ENCODE measurements around the gene SEC14L3. TPM values are rescaled to one million over a fixed set of nuclear protein-coding genes. Genes with fewer than 3 reads are reported as not detected.

SEC14L3 gene
- not detected for total RNA-seq

DNA sequence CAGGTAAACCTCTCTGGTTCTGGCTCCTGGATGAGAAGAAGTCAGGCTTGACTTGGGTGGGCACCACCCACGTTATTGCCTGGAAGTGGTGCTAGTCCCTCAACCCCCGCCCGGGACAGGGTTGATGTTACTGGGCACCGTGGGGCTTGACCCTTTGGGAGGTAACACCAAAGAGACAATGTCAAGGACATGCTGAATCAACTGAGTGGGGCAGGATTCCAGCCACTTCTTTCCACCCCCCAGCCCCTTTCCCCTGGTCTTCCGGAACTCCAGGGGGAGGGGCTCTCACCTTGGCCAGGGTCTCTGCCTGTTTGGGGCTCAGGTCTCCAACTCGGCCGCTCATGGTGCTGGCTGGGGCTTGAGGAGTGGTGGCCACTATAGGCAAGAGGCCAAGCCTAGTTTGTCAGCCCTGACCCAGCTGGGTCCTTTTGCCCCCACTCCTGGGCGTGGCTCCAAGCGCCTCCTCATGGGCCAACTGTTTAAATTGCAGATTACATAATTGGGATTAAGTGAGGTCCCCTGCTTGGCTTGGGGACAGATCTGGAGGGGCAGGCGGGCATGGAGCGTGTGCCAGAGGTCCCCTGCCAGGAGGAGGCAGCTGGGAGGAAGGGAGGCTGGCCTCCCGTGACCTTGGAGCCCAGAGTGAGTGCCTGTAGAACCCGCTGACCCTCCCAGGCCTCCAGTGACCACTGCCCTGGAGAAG is at the start of gene SEC14L3:
Gene SEC14L3 (minus strand): TSS at position 402 of the 703 bp plus-strand sequence. CDS start 59 bp downstream, at position 343.
- POLR2A ChIA-PET = no interaction called here
- CTCF ChIA-PET = no interaction called here

DNA sequence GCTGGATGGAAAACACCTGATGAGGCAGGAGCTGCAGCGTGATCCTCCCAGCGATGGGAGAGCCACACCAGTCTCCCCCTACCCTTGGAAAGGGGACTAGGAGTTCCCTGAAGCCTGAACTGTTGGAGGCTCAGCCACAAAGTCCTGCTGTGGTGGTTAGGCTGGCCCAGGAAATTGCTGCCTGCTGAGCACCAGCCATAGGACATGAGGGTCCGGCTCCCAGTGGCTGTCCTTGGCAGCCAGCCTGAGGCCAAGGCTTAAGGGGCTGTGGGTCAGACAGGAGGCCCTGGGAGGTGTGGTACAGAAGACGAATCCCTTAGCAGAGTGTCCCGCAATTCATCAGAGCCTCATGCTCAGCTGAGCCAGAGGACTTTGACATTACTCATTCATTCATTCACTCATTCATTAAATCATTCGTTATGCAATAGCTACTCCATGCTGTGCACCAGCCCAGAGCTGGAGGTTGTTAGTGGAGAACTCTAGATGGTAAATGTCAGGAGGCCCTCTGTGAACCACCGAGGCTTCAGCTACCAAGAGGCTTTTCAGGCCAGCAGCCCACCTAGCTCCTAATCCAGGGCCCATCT is 48.1 kb upstream of the SEC14L3 start:
- ChIA-PET CTCF (no interaction called here), POLR2A (no interaction called here)

DNA sequence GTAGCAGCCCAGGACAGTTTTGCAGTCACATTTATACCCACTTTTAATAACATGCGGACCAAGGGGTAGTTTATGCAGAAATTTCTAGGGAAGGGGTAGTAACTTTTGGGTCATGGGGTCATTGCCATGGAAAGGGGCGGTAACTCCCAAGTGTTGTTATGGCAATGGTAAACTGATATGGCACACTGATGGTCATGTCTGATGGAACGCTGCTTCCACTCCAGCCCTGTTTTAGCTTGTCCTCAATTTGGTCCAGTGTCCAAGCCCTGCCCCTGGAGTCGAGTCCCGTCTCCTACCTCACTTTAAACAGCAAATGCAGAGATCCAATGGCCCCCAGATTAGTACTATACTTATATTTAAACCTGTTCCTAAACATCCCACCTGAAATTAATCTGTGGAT is 44.9 kb upstream of the SEC14L3 start:
- POLR2A ChIA-PET = no interaction called here

DNA sequence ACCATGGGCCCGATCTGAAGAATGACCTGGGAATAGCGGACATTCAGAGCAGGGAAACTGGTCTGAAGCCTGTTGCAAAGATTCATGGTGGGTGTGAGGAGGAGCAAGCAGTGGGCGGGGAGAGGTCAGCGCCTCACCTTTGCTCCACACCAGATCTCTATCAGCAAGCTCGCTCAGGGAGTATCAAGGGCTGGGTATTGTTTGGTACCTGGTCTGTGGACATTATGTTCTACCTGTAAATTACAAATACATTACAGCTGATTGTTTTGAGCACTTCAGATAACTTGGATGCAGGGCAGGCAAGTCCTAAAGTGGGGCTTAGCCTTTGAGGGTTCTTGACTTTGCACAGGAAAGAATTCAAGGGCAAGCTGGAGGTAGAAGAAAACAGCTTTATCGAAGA is 44.5 kb upstream of the SEC14L3 start:
- ChIA-PET CTCF (no interaction called here), POLR2A (no interaction called here)

More for the DNA sequence above, 44.9 kb upstream of the SEC14L3 start:
- CTCF ChIA-PET = no interaction called here

DNA sequence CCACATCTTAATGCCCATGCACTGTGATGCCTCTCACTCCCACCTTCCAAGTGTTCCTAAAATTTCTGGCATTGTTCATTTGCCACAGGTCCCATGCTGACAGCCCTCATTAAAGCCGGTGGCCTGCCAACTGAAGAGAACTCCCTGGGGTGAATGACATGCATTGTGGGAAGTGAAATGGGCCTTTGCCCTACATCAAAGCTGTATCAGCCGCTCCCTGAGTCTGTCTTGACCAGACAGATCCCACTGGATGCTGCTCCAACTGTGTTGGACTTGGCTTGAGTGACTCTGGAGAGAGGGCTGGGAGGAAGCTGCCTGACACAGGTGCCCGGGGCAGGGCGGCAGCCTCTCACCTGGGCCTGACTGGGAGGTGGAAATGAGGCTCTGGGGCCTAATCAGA is 42.4 kb upstream of the SEC14L3 start:
- POLR2A ChIA-PET = no interaction called here
- CTCF ChIA-PET = no interaction called here

DNA sequence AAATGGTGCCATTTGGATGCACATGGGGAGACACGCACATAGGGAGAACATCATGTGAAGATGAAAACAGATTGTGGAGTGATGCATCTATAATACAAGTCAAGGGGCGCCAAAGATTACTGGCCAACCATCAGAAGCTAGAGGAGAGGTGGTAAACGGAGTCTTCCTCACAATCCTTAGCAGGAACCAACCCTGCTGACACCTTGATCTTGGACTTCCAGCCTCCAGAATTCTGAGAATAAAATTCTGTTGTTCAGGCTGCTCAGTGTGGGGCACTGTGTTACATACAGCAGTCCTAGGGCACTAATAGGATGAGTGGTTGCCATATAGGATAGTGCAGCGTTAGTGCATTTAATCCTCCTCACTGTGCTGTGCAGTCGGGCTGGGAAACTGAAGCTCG is 41.6 kb upstream of the SEC14L3 start:
- ChIA-PET CTCF (no interaction called here), POLR2A (no interaction called here)

DNA sequence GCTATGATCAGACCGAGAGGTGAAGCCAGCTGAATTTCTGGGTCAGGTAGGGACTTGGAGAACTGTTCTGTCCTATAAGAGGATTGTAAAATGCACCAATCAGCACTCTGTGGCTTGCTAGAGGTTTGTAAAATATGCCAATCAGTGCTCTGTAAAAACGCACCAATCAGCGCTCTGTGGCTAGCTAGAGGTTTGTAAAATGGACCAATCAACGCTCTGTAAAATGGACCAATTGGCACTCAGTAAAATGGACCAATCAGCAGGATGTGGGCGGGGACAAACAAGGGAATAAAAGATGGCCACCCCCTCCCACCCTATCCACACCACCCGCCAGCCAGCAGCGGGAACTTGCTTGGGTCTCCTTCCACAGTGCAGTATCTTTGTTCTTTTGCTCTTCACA is 40.1 kb upstream of the SEC14L3 start:
- POLR2A ChIA-PET = no interaction called here
- CTCF ChIA-PET = no interaction called here

DNA sequence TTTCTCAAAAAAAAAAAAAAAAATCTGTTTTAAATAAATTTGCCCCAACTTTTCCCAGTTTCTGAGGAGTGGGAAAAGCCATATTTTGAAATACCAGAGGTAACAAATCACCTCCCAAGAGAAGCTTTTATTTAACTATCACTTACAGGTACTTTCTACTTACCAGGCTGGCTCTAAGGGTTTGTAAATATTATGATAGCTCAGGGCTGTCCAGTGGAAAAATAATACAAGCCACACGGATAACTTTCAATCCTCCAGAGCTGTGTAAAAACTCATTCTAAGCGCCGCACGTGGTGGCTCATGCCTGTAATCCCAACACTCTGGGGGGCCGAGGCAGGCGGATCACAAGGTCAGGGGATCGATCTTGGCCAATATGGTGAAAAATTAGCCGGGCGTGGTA is 39.3 kb upstream of the SEC14L3 start:
- ChIA-PET CTCF (interaction anchor here (0.7 kb wide), 1 partner anchor 294 kb away, joined by 3 read pairs; no protein-coding TSS in a partner anchor), POLR2A (no interaction called here)

DNA sequence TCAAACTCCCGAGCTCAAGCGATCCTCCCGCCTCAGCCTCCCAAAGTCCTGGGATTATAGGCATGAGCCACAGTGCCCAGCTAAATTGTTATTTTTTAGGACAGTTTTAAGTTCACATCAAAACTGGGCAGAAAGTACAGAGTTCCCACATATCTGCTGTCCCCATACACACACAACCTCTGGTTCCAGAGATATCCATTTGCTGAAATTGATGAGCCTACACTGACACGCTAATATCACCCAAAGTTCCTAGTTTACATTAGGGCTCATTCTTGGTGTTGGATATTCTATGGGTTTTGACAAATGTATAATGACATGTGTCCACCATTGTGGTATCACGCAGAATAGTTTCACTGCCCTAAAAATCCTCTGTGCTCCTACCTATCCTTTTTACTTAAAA is 36.4 kb upstream of the SEC14L3 start:
- ChIA-PET POLR2A (no interaction called here), CTCF (no interaction called here)

DNA sequence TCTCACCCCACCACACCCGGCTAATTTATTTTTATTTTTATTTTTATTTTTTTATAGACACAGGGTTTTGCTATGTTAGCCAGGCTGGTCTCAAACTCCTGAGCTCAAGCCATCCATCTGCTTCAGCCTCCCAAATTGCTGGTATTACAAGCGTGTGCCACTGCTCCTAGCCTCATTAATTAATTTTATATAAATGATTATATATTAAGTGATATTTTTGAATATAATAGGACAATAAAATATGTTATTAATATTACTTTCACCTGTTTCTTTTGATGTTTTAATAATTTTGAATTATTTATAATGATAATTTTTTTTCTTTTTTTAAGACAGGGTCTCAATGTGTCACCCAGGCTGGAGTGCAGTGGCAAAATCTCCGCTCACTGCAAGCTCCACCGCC is 35.9 kb upstream of the SEC14L3 start:
- POLR2A ChIA-PET = no interaction called here

DNA sequence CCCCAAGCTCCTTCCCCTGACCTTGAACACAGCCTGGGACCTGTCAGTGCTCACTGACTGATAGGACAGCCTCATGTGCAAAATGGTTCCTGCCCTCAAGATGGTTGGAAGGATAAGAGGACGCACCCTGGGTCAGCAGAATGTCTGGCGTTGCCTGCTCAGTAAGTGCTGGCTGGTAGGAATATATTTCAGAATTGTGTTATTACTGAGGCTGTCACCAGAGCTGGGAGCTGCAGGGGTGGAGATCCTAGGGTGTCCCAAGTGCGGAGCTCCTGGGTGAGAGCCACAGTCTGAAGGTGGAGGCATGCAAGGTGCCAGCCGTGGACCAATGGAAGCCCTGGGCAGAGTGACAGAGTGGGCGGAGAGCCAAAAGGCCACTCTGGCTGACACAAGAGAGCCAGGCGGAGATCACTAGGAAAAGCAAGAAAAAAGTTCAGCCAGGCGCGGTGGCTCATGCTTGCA is 34.7 kb upstream of the SEC14L3 start:
- POLR2A ChIA-PET = no interaction called here
- CTCF ChIA-PET = no interaction called here

More for the DNA sequence above, 35.9 kb upstream of the SEC14L3 start:
- CTCF ChIA-PET = no interaction called here

DNA sequence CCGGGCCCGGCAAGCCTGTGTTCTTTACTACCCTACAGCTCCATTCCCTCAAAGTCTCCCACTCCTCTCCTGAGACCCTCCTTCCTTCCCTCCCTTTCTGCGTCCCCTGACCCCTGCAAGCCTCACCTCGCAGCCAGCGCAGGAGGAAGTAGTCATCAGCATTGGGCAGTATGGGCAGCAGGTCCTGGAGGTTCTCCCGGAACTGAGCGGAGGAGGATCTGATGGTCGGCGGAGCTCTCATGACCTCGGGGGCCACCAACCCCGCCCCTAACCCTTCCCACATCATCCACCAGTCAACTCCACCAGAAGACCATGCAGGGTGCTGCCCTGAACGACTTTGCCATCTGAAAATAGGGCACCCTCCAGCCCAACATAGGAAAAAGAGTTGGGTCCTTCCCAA is 31.7 kb upstream of the SEC14L3 start:
- POLR2A ChIA-PET = no interaction called here
- CTCF ChIA-PET = interaction anchor here (1.1 kb wide), 1 partner anchor 122 kb away, joined by 3 read pairs; no protein-coding TSS in a partner anchor

DNA sequence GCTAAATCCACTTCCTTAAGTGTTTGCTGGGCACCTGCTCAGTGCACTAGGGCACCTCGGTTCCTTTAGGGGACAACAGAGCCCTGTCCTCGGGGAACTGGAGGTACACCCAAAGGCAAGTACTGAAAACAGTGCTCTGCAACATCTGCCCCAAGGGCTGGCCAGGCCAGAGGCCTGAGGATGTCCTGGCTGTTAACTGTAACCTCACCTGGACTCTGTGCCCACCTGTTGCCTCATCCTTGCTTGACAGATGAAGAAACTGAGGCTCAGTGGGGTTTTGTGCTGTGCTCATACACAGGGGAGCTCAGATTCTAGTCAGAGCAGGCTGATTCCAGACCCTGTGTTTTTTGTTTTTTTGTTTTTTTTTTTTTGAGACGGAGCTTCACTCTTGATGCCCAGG is 31.1 kb upstream of the SEC14L3 start:
- POLR2A ChIA-PET = no interaction called here

DNA sequence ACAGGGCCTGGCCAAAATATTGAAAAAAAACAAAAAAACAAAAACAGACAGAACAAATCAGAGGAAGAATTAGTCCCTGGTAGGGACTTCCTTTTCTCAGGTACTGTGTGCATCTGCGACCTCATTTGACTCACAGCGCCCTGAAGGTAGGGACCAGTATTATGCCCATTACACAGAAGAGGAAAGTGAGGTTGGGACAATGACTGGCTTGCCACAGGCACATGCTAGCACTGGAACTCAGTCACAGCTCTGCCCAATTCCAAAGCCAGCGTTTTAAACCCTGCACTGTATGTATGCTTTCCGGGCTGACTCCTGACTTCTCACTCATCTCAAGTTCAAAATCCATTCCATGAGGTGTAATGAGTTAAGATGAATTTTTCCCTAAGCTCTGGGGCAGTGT is 30.3 kb upstream of the SEC14L3 start:
- ChIA-PET POLR2A (no interaction called here), CTCF (no interaction called here)

More for the DNA sequence above, 31.1 kb upstream of the SEC14L3 start:
- CTCF ChIA-PET = interaction anchor here (1.1 kb wide), 1 partner anchor 121 kb away, joined by 3 read pairs; no protein-coding TSS in a partner anchor

DNA sequence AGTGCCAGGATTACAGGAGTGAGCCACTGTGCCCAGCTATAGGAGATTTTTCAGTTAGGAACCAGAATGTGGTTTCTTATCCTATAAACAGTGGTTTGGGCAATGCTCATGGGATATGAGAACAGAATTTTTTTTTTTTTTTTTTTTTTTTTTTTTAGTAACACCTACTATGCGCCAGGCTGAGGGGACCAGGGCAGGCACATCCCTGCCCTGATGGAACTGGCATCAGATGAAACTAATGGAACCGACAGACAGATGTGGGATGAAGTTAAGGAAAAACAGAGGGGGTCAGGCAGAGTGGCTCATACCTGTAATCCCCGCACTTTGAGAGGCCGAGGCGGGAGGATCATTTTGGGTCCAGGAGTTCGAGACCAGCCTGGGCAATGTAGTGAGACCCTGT is 28.8 kb upstream of the SEC14L3 start:
- ChIA-PET CTCF (interaction anchor here (0.6 kb wide), 1 partner anchor 33 kb away, joined by 4 read pairs; no protein-coding TSS in a partner anchor), POLR2A (no interaction called here)

DNA sequence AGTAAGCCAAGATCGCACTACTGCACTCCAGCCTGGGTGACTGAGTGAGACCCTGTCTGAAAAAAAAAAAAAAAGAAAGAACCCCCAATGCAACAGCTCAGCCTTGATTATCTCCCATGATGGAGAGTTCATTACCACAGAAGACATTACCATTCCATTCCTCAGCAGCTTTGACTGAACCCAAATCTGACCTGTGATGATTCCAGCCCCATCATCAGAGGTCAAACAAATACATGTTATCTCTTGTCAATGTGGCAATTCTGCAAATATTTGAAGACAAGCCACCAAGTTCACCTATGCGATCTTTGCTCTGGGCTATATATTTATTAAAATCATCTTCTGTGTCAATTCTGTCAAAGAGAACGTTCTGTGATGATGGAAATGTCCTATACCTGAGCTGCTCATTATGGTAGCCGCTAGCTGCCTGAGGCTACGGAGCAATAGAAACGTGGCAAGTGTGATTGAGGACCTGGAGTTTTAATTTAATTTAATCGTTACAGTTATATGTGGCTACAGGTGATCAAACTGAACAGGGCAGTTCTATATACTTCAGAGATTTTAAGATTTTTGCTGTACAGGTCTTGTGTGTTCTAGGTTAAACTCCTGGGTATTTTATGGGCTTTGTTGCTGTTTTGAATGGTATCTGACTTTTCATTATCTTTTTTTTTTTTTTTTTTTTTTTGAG is 25.8 kb upstream of the SEC14L3 start:
- ChIA-PET CTCF (interaction anchor here (0.8 to 1.6 kb wide), 2 partner anchors 12 to 213 kb away, joined by 3 to 6 read pairs; no protein-coding TSS in a partner anchor), POLR2A (no interaction called here)

DNA sequence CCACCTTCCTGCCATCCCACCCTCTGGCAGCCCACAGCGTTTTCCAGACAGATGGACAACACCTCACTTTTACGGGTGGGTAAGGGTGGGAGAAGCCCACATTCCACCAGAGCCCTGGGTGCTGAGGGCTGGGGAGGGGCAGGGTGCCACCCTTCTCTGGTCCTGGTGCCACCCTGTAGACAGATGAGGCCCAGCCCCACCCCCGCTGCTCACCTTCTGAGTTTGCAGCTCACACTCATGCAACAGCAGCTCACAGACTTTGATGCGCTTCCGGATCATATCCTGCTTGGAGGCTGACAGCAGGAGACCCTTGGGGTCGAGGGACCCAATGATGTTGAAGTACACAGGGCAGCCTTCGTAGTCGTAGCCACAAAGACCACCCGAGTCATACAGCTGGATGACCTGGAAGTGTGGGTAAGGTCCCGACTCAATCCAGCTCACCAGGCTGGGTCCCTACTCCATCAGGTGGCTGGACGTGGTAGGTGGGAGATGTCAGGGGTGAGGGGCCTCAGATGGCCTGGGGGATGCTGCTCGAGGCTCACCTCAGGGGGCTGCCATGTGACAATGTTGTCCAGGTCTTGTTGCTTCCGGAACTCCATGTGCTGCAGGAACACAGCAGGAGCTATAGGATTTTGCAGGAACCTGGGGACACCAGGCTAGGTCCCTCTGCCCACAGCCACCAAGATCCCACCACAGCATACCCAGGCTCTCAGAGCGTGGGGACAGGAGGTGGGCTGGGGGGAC is 23.4 kb upstream of the SEC14L3 start:
- POLR2A ChIA-PET = no interaction called here

DNA sequence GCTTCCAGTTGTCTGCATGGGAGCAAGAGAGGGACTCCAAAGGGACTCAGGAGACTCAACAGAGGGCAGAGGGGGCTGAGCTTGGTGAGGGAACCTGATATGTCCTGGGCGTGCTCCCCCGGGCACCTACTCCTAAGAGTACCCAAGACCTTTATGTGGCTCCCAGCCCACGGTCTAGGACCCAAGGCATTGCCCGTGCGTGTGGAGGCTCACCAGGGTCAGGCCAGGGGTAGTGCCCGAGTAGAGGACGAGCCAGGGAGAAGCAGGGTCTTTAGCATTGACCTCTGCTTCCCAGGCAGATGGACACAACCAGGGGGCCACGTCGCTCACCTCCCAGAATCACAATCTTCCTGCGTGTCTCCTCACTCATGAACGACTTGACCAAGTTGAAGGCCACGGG is 20.3 kb upstream of the SEC14L3 start:
- ChIA-PET POLR2A (no interaction called here), CTCF (no interaction called here)

More for the DNA sequence above, 23.4 kb upstream of the SEC14L3 start:
- CTCF ChIA-PET = no interaction called here

DNA sequence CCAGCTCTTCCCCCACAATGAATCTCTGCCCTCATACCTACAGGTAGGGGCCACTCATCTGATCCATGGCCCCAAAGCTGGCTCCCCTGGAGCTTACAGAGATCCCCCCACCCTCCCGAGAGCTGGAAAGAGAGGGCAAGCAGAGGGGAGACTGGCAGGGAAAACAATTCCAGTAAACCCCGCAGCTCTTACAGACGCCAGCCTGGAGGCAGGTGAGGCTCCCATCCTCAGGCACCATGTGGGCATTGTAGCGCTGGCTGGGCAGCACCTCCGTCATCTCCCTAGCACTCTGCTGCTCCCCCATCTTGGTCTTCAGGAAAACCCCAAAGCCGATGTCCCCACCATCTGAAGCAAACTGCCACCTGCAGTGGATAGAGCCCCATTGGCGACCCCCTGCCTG is 19.6 kb upstream of the SEC14L3 start:
- ChIA-PET POLR2A (no interaction called here), CTCF (interaction anchor here (1.3 kb wide), 1 partner anchor 104 kb away, joined by 3 read pairs; the partner anchor contains the start of gene RNF215)

DNA sequence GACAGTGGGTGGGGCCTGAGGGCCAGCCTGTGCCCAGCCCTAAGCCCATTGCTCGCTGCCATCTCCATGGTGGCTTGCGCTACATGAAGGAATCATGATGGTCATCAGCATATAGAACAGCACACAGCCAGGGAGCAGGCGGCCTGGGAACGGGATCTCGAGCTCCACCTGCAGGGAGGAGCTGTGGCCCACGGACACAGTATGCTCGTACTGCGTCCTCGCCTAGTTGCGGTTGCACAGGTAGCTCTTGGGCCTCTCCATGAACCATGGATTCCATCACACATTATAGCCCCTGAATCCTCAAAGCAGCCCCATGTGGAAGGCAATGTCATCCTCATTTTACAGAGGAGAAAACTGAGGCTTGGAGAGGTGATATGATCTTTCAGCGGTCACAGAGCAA is 18.6 kb upstream of the SEC14L3 start:
- POLR2A ChIA-PET = no interaction called here
- CTCF ChIA-PET = interaction anchor here (0.7 to 1.3 kb wide), 3 partner anchors 103 to 204 kb away, joined by 3 read pairs; partner anchors contain the start of gene RNF215

Data from activated CD8-positive, alpha-beta memory T cell treated with anti-CD3 and anti-CD28 coated beads for 36 hours (primary cell).